NB4 (cell line): ENCODE measurements around the gene RSU1.

Source experiments
- DNase-seq: peaks from one replicate; pipeline ENCODE4 v3.0.0; 2010; ENCODE audit warnings: low read depth
- H3K4me3 ChIP-seq: one replicate; pipeline ENCODE4 v1.5.1; 2011; ENCODE audit warnings: mild to moderate bottlenecking, low read depth, low read length, moderate library complexity
- MYC ChIP-seq: IDR thresholded peaks from 2 replicates; pipeline ENCODE4 v1.6.1; 2011; ENCODE audit warnings: low read depth, low read length
- POLR2A ChIP-seq: IDR thresholded peaks from 2 replicates; pipeline ENCODE4 v1.6.1; 2011; ENCODE audit warnings: mild to moderate bottlenecking; ENCODE audit not compliant: insufficient read length; ENCODE audit errors: extremely low read depth
- TF ChIP-seq, protein P1 (sequence below): IDR thresholded peaks from 2 replicates; pipeline ENCODE4 v1.6.1; 2011; ENCODE audit warnings: low read depth, low read length
- TF ChIP-seq, protein P2 (sequence below): IDR thresholded peaks from one replicate; pipeline ENCODE4 v1.5.1; 2012; ENCODE audit warnings: low read depth, low read length

The RSU1 gene

GRCh38 chr10:16820018-16820417 lies 2.8 kb upstream of the RSU1 start:
- DNase-seq, result no peak
- TF ChIP-seq, protein P1, sequence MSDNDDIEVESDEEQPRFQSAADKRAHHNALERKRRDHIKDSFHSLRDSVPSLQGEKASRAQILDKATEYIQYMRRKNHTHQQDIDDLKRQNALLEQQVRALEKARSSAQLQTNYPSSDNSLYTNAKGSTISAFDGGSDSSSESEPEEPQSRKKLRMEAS, result no peak
- TF ChIP-seq, protein P2, sequence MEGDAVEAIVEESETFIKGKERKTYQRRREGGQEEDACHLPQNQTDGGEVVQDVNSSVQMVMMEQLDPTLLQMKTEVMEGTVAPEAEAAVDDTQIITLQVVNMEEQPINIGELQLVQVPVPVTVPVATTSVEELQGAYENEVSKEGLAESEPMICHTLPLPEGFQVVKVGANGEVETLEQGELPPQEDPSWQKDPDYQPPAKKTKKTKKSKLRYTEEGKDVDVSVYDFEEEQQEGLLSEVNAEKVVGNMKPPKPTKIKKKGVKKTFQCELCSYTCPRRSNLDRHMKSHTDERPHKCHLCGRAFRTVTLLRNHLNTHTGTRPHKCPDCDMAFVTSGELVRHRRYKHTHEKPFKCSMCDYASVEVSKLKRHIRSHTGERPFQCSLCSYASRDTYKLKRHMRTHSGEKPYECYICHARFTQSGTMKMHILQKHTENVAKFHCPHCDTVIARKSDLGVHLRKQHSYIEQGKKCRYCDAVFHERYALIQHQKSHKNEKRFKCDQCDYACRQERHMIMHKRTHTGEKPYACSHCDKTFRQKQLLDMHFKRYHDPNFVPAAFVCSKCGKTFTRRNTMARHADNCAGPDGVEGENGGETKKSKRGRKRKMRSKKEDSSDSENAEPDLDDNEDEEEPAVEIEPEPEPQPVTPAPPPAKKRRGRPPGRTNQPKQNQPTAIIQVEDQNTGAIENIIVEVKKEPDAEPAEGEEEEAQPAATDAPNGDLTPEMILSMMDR, result no peak
- TF ChIP-seq POLR2A, result no peak
- no peak for TF ChIP-seq MYC
- no peak overlapping the region for H3K4me3 ChIP-seq

GRCh38 chr10:16819436-16819835 lies 2.2 kb upstream of the RSU1 start:
- H3K4me3 ChIP-seq, result no peak overlapping the region
- DNase-seq, result no peak
- TF ChIP-seq, protein P1, result no peak

DNA sequence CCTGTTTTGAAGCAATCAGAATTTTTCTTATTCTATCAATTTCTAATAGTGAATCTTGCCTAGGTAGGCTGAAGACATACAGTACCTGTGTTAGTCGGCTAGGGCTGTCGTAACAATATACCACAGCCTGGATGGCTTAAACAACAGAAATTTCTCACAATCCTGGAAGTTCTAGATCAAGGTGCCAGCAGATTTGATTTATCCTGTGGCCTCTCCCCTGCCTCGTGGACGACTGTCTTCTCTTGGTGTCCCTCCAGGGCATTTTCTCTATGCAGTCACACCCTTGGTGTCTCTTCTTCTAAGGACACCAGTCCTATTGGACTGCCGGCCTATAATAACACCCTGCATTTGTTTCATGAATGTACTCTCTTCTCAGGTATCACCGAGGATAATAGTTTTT lies 1.8 kb upstream of the RSU1 start:
- DNase-seq, result no peak
- H3K4me3 ChIP-seq, result no peak overlapping the region
- TF ChIP-seq MYC, result no peak
- TF ChIP-seq, protein P1, result no peak
- no peak for TF ChIP-seq POLR2A
- TF ChIP-seq, protein P2, result no peak

DNA sequence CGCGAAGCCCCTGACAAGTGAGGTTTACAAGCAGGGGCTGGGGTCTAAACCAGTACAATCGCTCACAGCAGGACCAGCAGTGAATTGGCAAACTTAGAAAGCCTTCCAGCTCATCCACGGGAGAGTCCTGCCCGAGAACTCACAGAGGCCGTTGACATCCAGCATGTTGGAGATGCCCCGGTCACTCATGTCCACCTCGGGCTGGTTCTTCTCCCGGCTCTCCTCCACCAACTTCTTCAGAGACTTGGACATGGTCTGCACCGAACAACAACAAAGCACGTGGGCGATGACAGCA lies 447 bp downstream of the RSU1 start:
- no peak for DNase-seq
- H3K4me3 ChIP-seq, result peak overlapping the region; percentile 87
- no peak for TF ChIP-seq POLR2A
- TF ChIP-seq, protein P1, result peak; percentile 85

DNA sequence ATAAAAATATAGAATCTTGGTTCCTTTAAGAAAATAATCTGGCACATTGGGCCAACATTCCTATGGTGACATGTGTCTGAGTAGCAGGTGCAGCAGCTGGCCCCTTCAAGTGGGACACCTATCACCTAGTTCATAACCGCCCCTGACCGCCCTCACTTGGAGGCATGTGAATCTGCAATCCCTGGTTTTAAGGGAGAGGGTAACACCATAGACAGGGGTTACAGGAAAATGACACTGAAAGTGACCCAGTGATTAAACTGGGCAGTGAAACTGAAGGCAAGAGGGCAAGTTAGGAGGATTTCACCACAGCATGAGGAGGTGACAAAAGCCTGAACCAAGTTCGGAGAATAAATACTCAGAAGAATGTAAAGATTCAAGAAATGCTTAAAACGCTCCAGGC lies 1.1 kb downstream of the RSU1 start:
- DNase-seq, result peak; percentile 16
- TF ChIP-seq POLR2A (no peak), MYC (no peak)
- TF ChIP-seq, protein P1, result no peak
- TF ChIP-seq, protein P2, result no peak
- H3K4me3 ChIP-seq, result peak overlapping the region; percentile 87

GRCh38 chr10:16814012-16814411 lies 3.2 kb downstream of the RSU1 start:
- TF ChIP-seq POLR2A (no peak), MYC (no peak)
- TF ChIP-seq, protein P2, result no peak
- DNase-seq, result no peak
- H3K4me3 ChIP-seq, result no peak overlapping the region

GRCh38 chr10:16812676-16813075 lies 4.5 kb downstream of the RSU1 start:
- TF ChIP-seq POLR2A (no peak), MYC (no peak)
- TF ChIP-seq, protein P1, result no peak
- TF ChIP-seq, protein P2, result no peak
- H3K4me3 ChIP-seq, result no peak overlapping the region
- DNase-seq, result no peak
